Ishikawa (cell line): ENCODE results near the gene OGA.

Source experiments
- CEBPB ChIP-seq: IDR thresholded peaks from 2 replicates; pipeline ENCODE4 v1.6.1; 2012
- FOXM1 ChIP-seq: IDR thresholded peaks from 2 replicates; pipeline ENCODE4 v1.6.1; 2012; ENCODE audit warnings: low read depth, borderline replicate concordance
- MAX ChIP-seq: IDR thresholded peaks from 2 replicates; pipeline ENCODE4 v1.6.1; 2012
- REST ChIP-seq: IDR thresholded peaks from 2 replicates; pipeline ENCODE4 v1.6.1; 2012; ENCODE audit warnings: low read depth, mild to moderate bottlenecking
- TAF1 ChIP-seq: IDR thresholded peaks from 2 replicates; pipeline ENCODE4 v1.6.1; 2012; ENCODE audit warnings: low read depth, mild to moderate bottlenecking
- YY1 ChIP-seq: IDR thresholded peaks from 2 replicates; pipeline ENCODE4 v1.6.1; 2012; ENCODE audit warnings: low read depth

- no peak for TF ChIP-seq REST
- no peak for TF ChIP-seq CEBPB
- no peak for TF ChIP-seq MAX
- TF ChIP-seq TAF1: no peak
- TF ChIP-seq YY1: no peak
- TF ChIP-seq FOXM1: no peak
Observed at GRCh38 chr10:101763141-101763846, 55.0 kb downstream of the OGA start.
